22Rv1 (cell line): Measurements from ENCODE around the gene KRT12.
A peak's percentile ranks its signal among the peaks of the same experiment; 100 is the strongest.

Experiments used
- H3K27ac ChIP-seq: fragments of 450-650 bp; 2 replicates; pipeline ENCODE4 v1.5.1; 2017
- ZFX ChIP-seq: fragments of 450-650 bp; IDR thresholded peaks from 2 replicates; pipeline ENCODE4 v1.6.1; 2017; ENCODE audit warnings: antibody characterized with exemption, borderline replicate concordance
- TF ChIP-seq, protein P1 (sequence below): fragments of 450-650 bp; IDR thresholded peaks from 2 replicates; pipeline ENCODE4 v1.5.1; 2017; ENCODE audit warnings: mild to moderate bottlenecking

Gene KRT12

DNA sequence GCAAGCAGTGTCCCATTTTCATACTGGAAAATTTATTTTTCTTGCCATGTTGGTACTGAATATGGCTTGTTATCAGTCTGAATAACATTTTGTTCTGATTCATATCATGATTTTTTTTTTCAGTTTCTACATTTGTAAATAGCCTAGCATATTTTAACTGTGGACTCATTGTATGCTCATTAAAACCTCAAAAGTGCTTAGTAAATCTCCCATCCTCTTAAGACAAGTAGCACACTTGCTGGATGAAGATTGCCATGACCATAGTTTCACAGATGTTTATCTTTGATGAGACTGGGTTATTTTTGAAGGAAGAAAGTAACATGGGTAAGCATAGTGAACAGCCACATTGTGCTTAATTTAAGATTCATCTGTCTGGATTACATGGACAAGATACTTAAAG, 45.5 kb downstream of the KRT12 start:
- TF ChIP-seq ZFX = no peak
- TF ChIP-seq, protein P1, sequence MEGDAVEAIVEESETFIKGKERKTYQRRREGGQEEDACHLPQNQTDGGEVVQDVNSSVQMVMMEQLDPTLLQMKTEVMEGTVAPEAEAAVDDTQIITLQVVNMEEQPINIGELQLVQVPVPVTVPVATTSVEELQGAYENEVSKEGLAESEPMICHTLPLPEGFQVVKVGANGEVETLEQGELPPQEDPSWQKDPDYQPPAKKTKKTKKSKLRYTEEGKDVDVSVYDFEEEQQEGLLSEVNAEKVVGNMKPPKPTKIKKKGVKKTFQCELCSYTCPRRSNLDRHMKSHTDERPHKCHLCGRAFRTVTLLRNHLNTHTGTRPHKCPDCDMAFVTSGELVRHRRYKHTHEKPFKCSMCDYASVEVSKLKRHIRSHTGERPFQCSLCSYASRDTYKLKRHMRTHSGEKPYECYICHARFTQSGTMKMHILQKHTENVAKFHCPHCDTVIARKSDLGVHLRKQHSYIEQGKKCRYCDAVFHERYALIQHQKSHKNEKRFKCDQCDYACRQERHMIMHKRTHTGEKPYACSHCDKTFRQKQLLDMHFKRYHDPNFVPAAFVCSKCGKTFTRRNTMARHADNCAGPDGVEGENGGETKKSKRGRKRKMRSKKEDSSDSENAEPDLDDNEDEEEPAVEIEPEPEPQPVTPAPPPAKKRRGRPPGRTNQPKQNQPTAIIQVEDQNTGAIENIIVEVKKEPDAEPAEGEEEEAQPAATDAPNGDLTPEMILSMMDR = no peak
- no peak overlapping the region for H3K27ac ChIP-seq

- no peak overlapping the region for H3K27ac ChIP-seq
- TF ChIP-seq, protein P1 = no peak
- TF ChIP-seq ZFX = no peak
These were observed 46.7 kb downstream of the KRT12 start for GRCh38 chr17:40820228-40820838.

DNA sequence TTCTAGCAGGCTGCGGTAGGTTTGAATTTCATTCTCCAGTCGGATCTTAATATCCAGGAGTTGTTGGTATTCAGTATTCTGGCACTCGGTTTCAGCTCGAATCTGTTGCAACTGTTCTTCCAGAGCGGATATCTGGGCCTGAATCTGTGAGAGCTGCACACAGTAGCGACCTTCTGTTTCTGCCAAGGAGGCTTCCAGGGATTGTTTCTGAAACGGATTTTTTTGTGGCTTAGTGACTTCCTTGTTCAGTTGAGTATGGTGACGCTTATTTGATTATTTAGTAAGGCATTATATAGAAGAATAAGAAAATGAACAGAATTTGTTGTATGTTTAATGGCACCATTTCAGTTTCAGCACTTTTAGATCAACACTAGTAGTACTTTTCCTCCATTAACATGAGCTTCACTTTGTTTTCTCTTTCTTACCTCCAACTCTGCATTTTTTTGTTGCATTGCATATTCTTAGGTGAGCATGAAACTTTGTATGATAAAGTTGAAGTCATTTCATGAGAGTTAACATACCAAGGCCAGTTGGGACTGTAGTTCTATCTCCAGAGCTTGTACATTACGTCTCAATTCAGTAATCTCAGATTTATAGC, 47.4 kb downstream of the KRT12 start:
- peak overlapping the region; percentile 81 for H3K27ac ChIP-seq
- TF ChIP-seq ZFX = no peak
- TF ChIP-seq, protein P1 = no peak

DNA sequence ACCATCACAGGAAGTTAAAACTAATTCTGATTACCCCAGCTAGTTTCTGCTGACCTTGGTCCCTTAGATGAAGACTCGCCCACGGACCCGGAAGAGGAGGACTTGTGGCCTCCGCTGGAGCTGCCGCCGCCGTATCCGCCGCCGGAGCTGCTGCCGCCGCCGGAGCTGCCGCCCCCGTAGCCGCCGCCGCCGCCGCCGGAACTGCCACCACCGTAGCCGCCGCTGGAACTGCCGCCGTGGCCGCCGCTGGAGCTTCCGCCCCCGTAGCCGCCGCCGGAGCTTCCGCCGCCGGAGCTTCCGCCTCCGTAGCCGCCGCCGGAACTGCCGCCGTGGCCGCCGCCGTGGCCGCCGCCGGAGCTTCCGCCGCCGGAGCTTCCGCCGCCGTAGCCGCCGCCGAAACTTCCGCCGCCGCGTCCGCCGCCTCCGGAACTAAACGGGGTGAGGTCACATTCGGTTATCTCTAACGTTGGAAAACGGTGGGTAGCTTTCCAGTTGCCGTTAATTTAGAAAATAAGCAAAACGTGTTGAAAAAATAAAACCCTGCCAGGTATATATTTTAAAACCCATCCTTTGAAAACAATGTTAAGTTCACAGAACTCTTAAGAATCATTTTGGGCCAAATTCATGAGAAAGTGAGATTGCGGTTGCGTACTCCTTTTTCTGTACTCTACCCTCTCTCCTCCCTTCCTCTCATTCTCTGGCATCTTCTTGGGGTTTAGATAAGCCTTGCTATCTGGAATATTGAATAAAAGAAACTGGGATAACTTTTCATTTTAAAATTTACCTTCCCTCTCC, 48.1 kb downstream of the KRT12 start:
- peak overlapping the region; percentile 81 for H3K27ac ChIP-seq

GRCh38 chr17:40818343-40818732, 48.7 kb downstream of the KRT12 start:
- peak overlapping the region; percentile 81 for H3K27ac ChIP-seq
- TF ChIP-seq, protein P1 = no peak
- TF ChIP-seq ZFX = no peak

More for the DNA sequence above, 48.1 kb downstream of the KRT12 start:
- TF ChIP-seq ZFX = no peak
- TF ChIP-seq, protein P1 = no peak

DNA sequence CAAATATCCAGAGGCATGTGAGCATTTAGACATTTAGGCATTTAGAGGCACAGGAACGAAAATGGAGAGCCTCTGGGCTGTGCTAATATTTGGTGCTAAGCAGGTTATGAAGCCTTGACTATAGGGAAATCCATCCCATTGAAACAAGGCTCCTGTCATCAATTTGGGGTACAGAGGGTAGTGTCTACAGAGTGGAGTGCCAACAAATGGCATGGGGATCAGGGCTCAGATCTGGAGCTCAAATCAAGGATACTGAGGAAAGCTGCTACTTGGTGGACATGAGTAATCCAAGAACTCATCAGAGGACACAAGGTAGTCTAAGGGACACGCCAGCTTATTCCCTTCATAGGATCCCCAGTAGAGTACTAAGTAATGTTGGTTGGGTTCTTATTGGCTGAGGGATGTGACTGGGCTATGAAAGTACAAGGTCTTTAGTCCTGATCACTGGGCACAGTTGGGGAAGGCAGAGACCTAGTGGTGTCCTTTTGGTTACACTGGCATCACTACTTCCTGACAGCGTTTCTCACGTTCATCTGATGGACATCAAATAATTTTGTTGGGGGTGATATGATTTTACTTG, 49.8 kb downstream of the KRT12 start:
- TF ChIP-seq ZFX = no peak
- TF ChIP-seq, protein P1 = no peak
- H3K27ac ChIP-seq = no peak overlapping the region

GRCh38 chr17:40816569-40816968, 50.5 kb downstream of the KRT12 start:
- no peak for TF ChIP-seq ZFX
- TF ChIP-seq, protein P1 = no peak
- H3K27ac ChIP-seq = no peak overlapping the region
